ENCODE results near the gene PARN.
A peak's percentile ranks its signal among the peaks of the same experiment; 100 is the strongest.

PARN gene

GRCh38 chr16:14529010-14529669 is 100.9 kb downstream of the PARN start:
- CTCF ChIA-PET = interaction anchor here (0.6 to 4.5 kb wide), 10 partner anchors 14 to 605 kb away, joined by 3 to 29 read pairs (median 4); no protein-coding TSS in a partner anchor
- H3K4me1 ChIP-seq (ENCODE audit: control insufficient read depth, insufficient read depth, low read length) = no peaks in the 10 kb centered on the region
- H3K4me3 ChIP-seq (ENCODE audit: low read depth, low read length) = no peak overlapping the region
- H3K27ac ChIP-seq (ENCODE audit: extremely low read depth, low read depth, low read length) = no peak overlapping the region
- H3K36me3 ChIP-seq (ENCODE audit: control insufficient read depth in 2 of 2, insufficient read depth in 1 of 2, low read length in 2 of 2) = peaks cover 0 to 6% of the 10 kb centered on the region in 2 experiments; a peak in 2 of 3 replicates
- POLR2A ChIA-PET = no interaction called here
- no peaks in the 10 kb centered on the region for H3K9me3 ChIP-seq (ENCODE audit: control insufficient read depth, insufficient read depth, low read depth, low read length)
- TF ChIP-seq ZBTB1 (tag by site-specific recombination; IDR thresholded peaks at IDR 0.05) (no peak), ZNF354C (tag by site-specific recombination; IDR thresholded peaks at IDR 0.05; ENCODE audit: borderline replicate concordance, low read depth) (no peak), ZFP41 (tag by site-specific recombination; IDR thresholded peaks at IDR 0.05; ENCODE audit: borderline replicate concordance) (no peak), ZNF239 (tag by site-specific recombination; IDR thresholded peaks at IDR 0.05) (no peak), YY2 (tag by site-specific recombination; IDR thresholded peaks at IDR 0.05) (no peak), HOXA7 (CRISPR knock-in tag; IDR thresholded peaks at IDR 0.05; ENCODE audit: borderline replicate concordance) (no peak), ZNF366 (tag by site-specific recombination; conservative IDR thresholded peaks at IDR 0.05) (no peak), ZNF530 (tag by site-specific recombination; IDR thresholded peaks at IDR 0.05; ENCODE audit: low read depth) (no peak), ZNF629 (tag by site-specific recombination; IDR thresholded peaks at IDR 0.05) (0 out of 2 replicates have a peak, but pooled peaks have one; percentile 24), KLF9 (tag by site-specific recombination; IDR thresholded peaks at IDR 0.05; ENCODE audit: low read depth) (no peak), ZNF561 (tag by site-specific recombination; IDR thresholded peaks at IDR 0.05; ENCODE audit: borderline replicate concordance) (no peak), ZNF544 (tag by site-specific recombination; IDR thresholded peaks at IDR 0.05) (no peak), ZNF473 (tag by site-specific recombination; IDR thresholded peaks at IDR 0.05) (no peak), ZNF837 (tag by site-specific recombination; IDR thresholded peaks at IDR 0.05) (no peak), ZNF654 (tag by site-specific recombination; IDR thresholded peaks at IDR 0.05; ENCODE audit: low read depth) (peak; percentile 96), ZBTB8A (tag by site-specific recombination; IDR thresholded peaks at IDR 0.05) (peak; percentile 28), ZNF639 (tag by site-specific recombination; IDR thresholded peaks at IDR 0.05) (no peak), SP7 (tag by site-specific recombination; IDR thresholded peaks at IDR 0.05) (peak; percentile 37; the same call in 1 of the 2 replicates), CTCF (tag by site-specific recombination; IDR thresholded peaks at IDR 0.05) (peak; percentile 81), ZNF704 (tag by site-specific recombination; IDR thresholded peaks at IDR 0.05) (no peak), ZFHX2 (tag by site-specific recombination; conservative IDR thresholded peaks at IDR 0.05) (no peak), ZNF2 (tag by site-specific recombination; IDR thresholded peaks at IDR 0.05) (peak; percentile 74; the same call in 1 of the 2 replicates), TSHZ1 (tag by site-specific recombination; IDR thresholded peaks at IDR 0.05; ENCODE audit: borderline replicate concordance) (no peak), ZNF274 (IDR thresholded peaks at IDR 0.05; ENCODE audit: low read length) (no peak), ZNF274 (tag by site-specific recombination; IDR thresholded peaks at IDR 0.05; ENCODE audit: borderline replicate concordance) (no peak), ZNF18 (tag by site-specific recombination; IDR thresholded peaks at IDR 0.05) (no peak), ZNF623 (tag by site-specific recombination; IDR thresholded peaks at IDR 0.05) (no peak), ZNF202 (tag by site-specific recombination; IDR thresholded peaks at IDR 0.05; ENCODE audit: borderline replicate concordance) (no peak), ZNF580 (tag by site-specific recombination; IDR thresholded peaks at IDR 0.05) (no peak), ZBTB17 (tag by site-specific recombination; IDR thresholded peaks at IDR 0.05) (peak; percentile 31)

All from HEK293 (cell line).